Measurements from ENCODE around the gene TSSK2. TPM values are rescaled to one million over a fixed set of nuclear protein-coding genes. Genes with fewer than 3 reads are reported as not detected.

TSSK2 gene
- total and polyA plus RNA-seq, 2 of the 8 experiments (the other 6 are each of a cell fraction or from before 2014, with no cell fraction given) = not detected

GRCh38 chr22:19169002-19169946, 38.2 kb downstream of the TSSK2 start (continued):
- TF ChIP-seq YY1 (IDR thresholded peaks at IDR 0.05; ENCODE audit: low read depth, low read length) (no peak), ZNF274 (IDR thresholded peaks at IDR 0.05; ENCODE audit: borderline replicate concordance, extremely low read depth, low read length) (no peak), GABPA (IDR thresholded peaks at IDR 0.05; ENCODE audit: borderline replicate concordance, insufficient read depth, low read length) (no peak), BACH1 (IDR thresholded peaks at IDR 0.05; ENCODE audit: low read length) (no peak), CHD1 (IDR thresholded peaks at IDR 0.05; ENCODE audit: low read depth, low read length) (no peak), RAD21 (IDR thresholded peaks at IDR 0.05 in 1 of 2, conservative IDR thresholded peaks at IDR 0.05 in 1 of 2; ENCODE audit: low read depth in 2 of 2, low read length in 2 of 2) (no peak), SP2 (IDR thresholded peaks at IDR 0.05; ENCODE audit: low read length) (no peak), HDAC2 (IDR thresholded peaks at IDR 0.05; ENCODE audit: borderline replicate concordance in 1 of 2, low read depth in 2 of 2, low read length in 2 of 2) (no peak), CEBPB (IDR thresholded peaks at IDR 0.05; ENCODE audit: low read depth, low read length) (no peak), NRF1 (IDR thresholded peaks at IDR 0.05; ENCODE audit: low read depth, low read length) (no peak), RXRA (IDR thresholded peaks at IDR 0.05; ENCODE audit: insufficient read depth, low read depth, low read length) (no peak), RBBP5 (IDR thresholded peaks at IDR 0.05; ENCODE audit: borderline replicate concordance, low read depth, low read length) (0 out of 2 replicates have a peak, but pooled peaks have one; percentile 47), TAF1 (IDR thresholded peaks at IDR 0.05; ENCODE audit: low read depth, low read length) (no peak), SP1 (IDR thresholded peaks at IDR 0.05; ENCODE audit: low read depth, low read length) (no peak), PHF8 (conservative IDR thresholded peaks at IDR 0.05; ENCODE audit: low read depth, low read length) (no peak)

All from H1 (cell line).